ENCODE results near the gene SIRT3.

The SIRT3 gene

DNA sequence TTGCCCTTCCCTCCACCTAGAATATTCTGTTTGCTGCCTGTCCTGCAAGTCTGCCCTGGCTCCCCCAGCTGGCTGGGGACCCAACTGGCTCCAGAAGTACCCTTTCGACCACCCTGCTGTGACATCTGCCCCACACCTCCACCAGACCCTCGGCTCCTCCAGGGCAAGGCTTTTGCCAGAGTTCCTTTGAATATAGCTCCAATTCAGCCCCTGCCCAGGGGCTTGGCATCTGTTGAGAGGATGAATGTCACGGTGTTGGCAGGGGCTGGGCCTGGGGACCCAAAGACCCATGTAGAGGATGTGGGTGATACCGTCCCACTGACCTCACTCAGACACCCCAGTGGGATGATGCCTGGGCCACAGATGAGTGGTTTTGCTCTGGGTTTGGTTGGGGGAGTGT is 46.0 kb upstream of the SIRT3 start:
- H3K4me3 ChIP-seq (ENCODE audit: low read depth, low read length) = no peak overlapping the region
- TF ChIP-seq CTCF (IDR thresholded peaks at IDR 0.05; ENCODE audit: low read depth, low read length) = no peak

DNA sequence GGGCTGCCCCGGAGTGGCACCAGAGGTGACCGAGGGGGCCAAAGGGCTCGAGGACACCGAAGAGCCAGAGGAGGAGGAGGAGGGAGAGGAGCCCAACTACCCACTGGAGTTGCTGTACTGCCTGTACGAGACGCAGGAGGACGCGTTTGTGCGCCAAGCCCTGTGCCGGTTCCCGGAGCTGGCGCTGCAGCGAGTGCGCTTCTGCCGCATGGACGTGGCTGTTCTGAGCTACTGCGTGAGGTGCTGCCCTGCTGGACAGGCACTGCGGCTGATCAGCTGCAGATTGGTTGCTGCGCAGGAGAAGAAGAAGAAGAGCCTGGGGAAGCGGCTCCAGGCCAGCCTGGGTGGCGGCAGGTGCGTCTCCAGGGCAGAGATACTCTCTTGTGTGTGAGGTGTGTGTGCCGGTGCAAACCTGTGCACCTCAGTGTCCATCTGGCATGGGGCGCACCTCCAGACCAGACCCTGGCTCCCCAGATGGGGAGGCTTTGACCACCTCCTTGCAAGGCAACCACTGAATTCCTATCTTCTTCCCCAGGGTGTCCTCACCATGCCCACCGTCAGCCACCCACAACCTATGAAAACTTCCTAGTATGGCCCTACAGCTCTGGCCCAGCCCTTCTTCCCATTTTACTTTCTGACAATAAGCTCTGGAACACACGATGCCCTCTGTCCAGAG is 45.5 kb upstream of the SIRT3 start:
- no peak for TF ChIP-seq CTCF (IDR thresholded peaks at IDR 0.05; ENCODE audit: low read depth, low read length)
- H3K4me3 ChIP-seq (ENCODE audit: low read depth, low read length) = no peak overlapping the region

GRCh38 chr11:280706-281485 is 44.8 kb upstream of the SIRT3 start:
- no peak overlapping the region for H3K4me3 ChIP-seq (ENCODE audit: low read depth, low read length)
- TF ChIP-seq CTCF (IDR thresholded peaks at IDR 0.05; ENCODE audit: low read depth, low read length) = no peak

DNA sequence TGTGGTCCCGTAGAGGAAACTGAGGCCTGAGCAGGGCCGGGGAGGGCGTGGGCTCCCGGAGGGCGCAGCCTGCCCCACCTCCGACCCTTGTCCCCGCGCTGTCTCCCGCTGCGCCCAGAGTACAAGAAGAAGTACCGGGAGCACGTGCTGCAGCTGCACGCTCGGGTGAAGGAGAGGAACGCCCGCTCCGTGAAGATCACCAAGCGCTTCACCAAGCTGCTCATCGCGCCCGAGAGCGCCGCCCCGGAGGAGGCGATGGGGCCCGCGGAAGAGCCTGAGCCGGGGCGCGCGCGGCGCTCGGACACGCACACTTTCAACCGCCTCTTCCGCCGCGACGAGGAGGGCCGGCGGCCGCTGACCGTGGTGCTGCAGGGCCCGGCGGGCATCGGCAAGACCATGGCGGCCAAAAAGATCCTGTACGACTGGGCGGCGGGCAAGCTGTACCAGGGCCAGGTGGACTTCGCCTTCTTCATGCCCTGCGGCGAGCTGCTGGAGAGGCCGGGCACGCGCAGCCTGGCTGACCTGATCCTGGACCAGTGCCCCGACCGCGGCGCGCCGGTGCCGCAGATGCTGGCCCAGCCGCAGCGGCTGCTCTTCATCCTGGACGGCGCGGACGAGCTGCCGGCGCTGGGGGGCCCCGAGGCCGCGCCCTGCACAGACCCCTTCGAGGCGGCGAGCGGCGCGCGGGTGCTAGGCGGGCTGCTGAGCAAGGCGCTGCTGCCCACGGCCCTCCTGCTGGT is 44.0 kb upstream of the SIRT3 start:
- H3K4me3 ChIP-seq (ENCODE audit: low read depth, low read length) = no peak overlapping the region
- no peak for TF ChIP-seq CTCF (IDR thresholded peaks at IDR 0.05; ENCODE audit: low read depth, low read length)

GRCh38 chr11:279040-279965 is 43.2 kb upstream of the SIRT3 start:
- TF ChIP-seq CTCF (IDR thresholded peaks at IDR 0.05; ENCODE audit: low read depth, low read length) = no peak
- H3K4me3 ChIP-seq (ENCODE audit: low read depth, low read length) = no peak overlapping the region

- TF ChIP-seq CTCF (IDR thresholded peaks at IDR 0.05; ENCODE audit: low read depth, low read length) = no peak
- no peak within 1 kb of the TSS for H3K4me3 ChIP-seq (ENCODE audit: low read depth, low read length)
Measured at GRCh38 chr11:278001-278951, 42.1 kb upstream of the SIRT3 start, which contains the start of gene NLRP6. TSS of gene NLRP6 (plus strand) at chr11:278407. CDS start at chr11:278570, 163 bp downstream.
